GM19239 (cell line): Measurements from ENCODE around the gene CYP2S1.
"Not testable (repeated sequence)": the region's sequence is repeated elsewhere in the genome, so short reads cannot be mapped to it uniquely, and the experiment has no call there.

Source experiments
- DNase-seq: peaks from one replicate; pipeline ENCODE4 v3.0.0; 2011; ENCODE audit warnings: low spot score; ENCODE audit not compliant: insufficient read length
- FAIRE-seq: peaks from 2 replicates; lab custom pipeline; 2011; peaks lifted over from hg19 to GRCh38; lab: Jason Lieb, UNC

CYP2S1 gene

GRCh38 chr19:41192574-41193429 is at the start of gene CYP2S1:
TSS of gene CYP2S1 (plus strand) at chr19:41193219. CDS start at chr19:41193265, 46 bp downstream.
- no peak for DNase-seq
- no peak for FAIRE-seq

- peak; percentile 35 for DNase-seq
- peak; percentile 84 for FAIRE-seq
Measured at GRCh38 chr19:41144403-41144802, 48.6 kb upstream of the CYP2S1 start.

- DNase-seq = no peak
- no peak for FAIRE-seq
Measured at GRCh38 chr19:41149831-41150230, 43.2 kb upstream of the CYP2S1 start.

- not testable (repeated sequence) for FAIRE-seq, DNase-seq
Measured at GRCh38 chr19:41150986-41151385, 42.0 kb upstream of the CYP2S1 start.

GRCh38 chr19:41154060-41154459 is 39.0 kb upstream of the CYP2S1 start:
- FAIRE-seq (no peak), DNase-seq (no peak)

- DNase-seq = no peak
- no peak for FAIRE-seq
Measured at GRCh38 chr19:41156207-41156606, 36.8 kb upstream of the CYP2S1 start.

- no peak for DNase-seq
- FAIRE-seq = no peak
Measured at GRCh38 chr19:41159881-41160280, 33.1 kb upstream of the CYP2S1 start.

- DNase-seq (no peak), FAIRE-seq (no peak)
Measured at GRCh38 chr19:41161903-41162302, 31.1 kb upstream of the CYP2S1 start.

GRCh38 chr19:41166944-41167804 is 25.8 kb upstream of the CYP2S1 start:
- no peak for FAIRE-seq
- DNase-seq = no peak

GRCh38 chr19:41172297-41173164 is 20.5 kb upstream of the CYP2S1 start:
- FAIRE-seq (no peak), DNase-seq (no peak)

GRCh38 chr19:41174297-41174928 is 18.6 kb upstream of the CYP2S1 start:
- no peak for FAIRE-seq
- DNase-seq = no peak

GRCh38 chr19:41175801-41176777 is 16.9 kb upstream of the CYP2S1 start:
- FAIRE-seq = no peak
- DNase-seq = no peak

GRCh38 chr19:41180173-41180572 is 12.8 kb upstream of the CYP2S1 start:
- FAIRE-seq, DNase-seq: not testable (repeated sequence)

- FAIRE-seq = no peak
- no peak for DNase-seq
Measured at GRCh38 chr19:41186971-41187883, 5.8 kb upstream of the CYP2S1 start.

GRCh38 chr19:41187884-41188279 is 5.1 kb upstream of the CYP2S1 start:
- no peak for DNase-seq
- FAIRE-seq = no peak

GRCh38 chr19:41189425-41190065 is 3.5 kb upstream of the CYP2S1 start:
- FAIRE-seq = no peak

More at GRCh38 chr19:41189425-41190065, 3.5 kb upstream of the CYP2S1 start:
- no peak for DNase-seq
